Neuronal stem cell (in vitro differentiated cells): ENCODE results near the gene PLEKHN1.
"Not testable (repeated sequence)": the region's sequence is repeated elsewhere in the genome, so short reads cannot be mapped to it uniquely, and the experiment has no call there.

Experiments used
- DNase-seq: peaks from one replicate; pipeline ENCODE4 v3.0.0-alpha.2; 2013; ENCODE audit warnings: low spot score
- H2AFZ ChIP-seq: one replicate; pipeline ENCODE4 v1.6.1; 2013; ENCODE audit warnings: mild to moderate bottlenecking, low read length, inconsistent platforms
- H2AK5ac ChIP-seq: 2 replicates; pipeline ENCODE4 v1.6.1; 2013; ENCODE audit warnings: low read depth, mild to moderate bottlenecking, inconsistent platforms, low read length, moderate library complexity, mixed read lengths
- H2BK120ac ChIP-seq: 2 replicates; pipeline ENCODE4 v1.6.1; 2013; ENCODE audit warnings: low read depth, mild to moderate bottlenecking, inconsistent platforms, low read length, moderate library complexity, mixed read lengths
- H2BK12ac ChIP-seq: one replicate; pipeline ENCODE4 v1.6.1; 2013; ENCODE audit warnings: low read length, inconsistent platforms
- H2BK15ac ChIP-seq: 2 replicates; pipeline ENCODE4 v1.6.1; 2013; ENCODE audit warnings: mild to moderate bottlenecking, low read length, inconsistent platforms, mixed read lengths
- H2BK5ac ChIP-seq: one replicate; pipeline ENCODE4 v1.6.1; 2013; ENCODE audit warnings: inconsistent platforms, mild to moderate bottlenecking, low read length, moderate library complexity
- H3K14ac ChIP-seq: one replicate; pipeline ENCODE4 v1.6.1; 2013; ENCODE audit warnings: low read length, inconsistent platforms
- H3K18ac ChIP-seq: 2 replicates; pipeline ENCODE4 v1.6.1; 2013; ENCODE audit warnings: low read length, inconsistent platforms
- H3K23ac ChIP-seq: 2 replicates; pipeline ENCODE4 v1.6.1; 2013; ENCODE audit warnings: low read depth, mild to moderate bottlenecking, mixed read lengths, low read length, inconsistent platforms; ENCODE audit not compliant: poor library complexity
- H3K27ac ChIP-seq: replicated peaks from 3 replicates; pipeline ENCODE4 v1.5.1; 2013; ENCODE audit warnings: low read length, inconsistent platforms
- H3K27me3 ChIP-seq, 3 experiments: 2 replicates each; pipeline ENCODE4 v1.6.1; 2013; ENCODE audit warnings: low read length in 3 of 3, mild to moderate bottlenecking in 2 of 3, inconsistent platforms in 1 of 3, low read depth in 1 of 3, mixed read lengths in 1 of 3, moderate library complexity in 1 of 3; ENCODE audit not compliant: control insufficient read depth in 3 of 3, insufficient read depth in 3 of 3
- H3K36me3 ChIP-seq, 2 donors: replicated peaks in 1 of 2; 2 replicates each; pipeline ENCODE4 v1.6.1; 2013; ENCODE audit warnings: low read length in 2 of 2; ENCODE audit not compliant: control insufficient read depth in 2 of 2, insufficient read depth in 2 of 2
- H3K4ac ChIP-seq: 2 replicates; pipeline ENCODE4 v1.6.1; 2013; ENCODE audit warnings: inconsistent platforms, mild to moderate bottlenecking, low read length, moderate library complexity
- H3K4me1 ChIP-seq, 2 donors: 1 replicate in 1 of 2; 2 replicates in 1 of 2; pipeline ENCODE4 v1.6.1; 2013; ENCODE audit warnings: low read length in 2 of 2, low read depth in 1 of 2; ENCODE audit not compliant: control insufficient read depth in 2 of 2, insufficient read depth in 1 of 2
- H3K4me2 ChIP-seq: one replicate; pipeline ENCODE4 v1.6.1; 2013; ENCODE audit warnings: mild to moderate bottlenecking, low read length, inconsistent platforms; ENCODE audit not compliant: insufficient read depth, poor library complexity, severe bottlenecking
- H3K4me3 ChIP-seq, 2 donors: 2 replicates each; pipeline ENCODE4 v1.5.1; 2013; ENCODE audit warnings: low read length in 2 of 2, mild to moderate bottlenecking in 2 of 2, inconsistent platforms in 1 of 2, moderate library complexity in 1 of 2
- H3K79me1 ChIP-seq: one replicate; pipeline ENCODE4 v1.6.1; 2013; ENCODE audit warnings: low read depth, mild to moderate bottlenecking, inconsistent platforms, low read length, moderate library complexity
- H3K9ac ChIP-seq: one replicate; pipeline ENCODE4 v1.6.1; 2013; ENCODE audit warnings: mild to moderate bottlenecking, low read depth, low read length, inconsistent platforms; ENCODE audit not compliant: poor library complexity
- H3K9me3 ChIP-seq, 2 donors: replicated peaks in 1 of 2; 2 replicates each; pipeline versions ENCODE3 to v1.6.1; 2013; ENCODE audit warnings: low read length in 2 of 2, mild to moderate bottlenecking in 2 of 2, inconsistent platforms in 1 of 2, low read depth in 1 of 2, mixed read lengths in 1 of 2, moderate library complexity in 1 of 2; ENCODE audit not compliant: control insufficient read depth in 2 of 2, insufficient read depth in 1 of 2
- H4K8ac ChIP-seq: one replicate; pipeline ENCODE4 v1.6.1; 2013; ENCODE audit warnings: low read depth, mild to moderate bottlenecking, inconsistent platforms, low read length, moderate library complexity
- H4K91ac ChIP-seq: one replicate; pipeline ENCODE4 v1.6.1; 2013; ENCODE audit warnings: low read length, low read depth, mild to moderate bottlenecking, inconsistent platforms; ENCODE audit not compliant: poor library complexity
- WGBS, 2 donors: extraction: QIAGEN DNeasy Blood & Tissue Kit; methylation state at CpG; one replicate each; pipeline ENCODE4 v1.1.7; 2013; ENCODE audit warnings: missing lambda C conversion rate in 2 of 2, mixed read lengths in 1 of 2; ENCODE audit not compliant: insufficient read length in 2 of 2, insufficient replicate concordance in 1 of 2; ENCODE audit errors: extremely low coverage in 2 of 2; 5-methylcytosine and 5-hydroxymethylcytosine counted together

The PLEKHN1 gene

DNA sequence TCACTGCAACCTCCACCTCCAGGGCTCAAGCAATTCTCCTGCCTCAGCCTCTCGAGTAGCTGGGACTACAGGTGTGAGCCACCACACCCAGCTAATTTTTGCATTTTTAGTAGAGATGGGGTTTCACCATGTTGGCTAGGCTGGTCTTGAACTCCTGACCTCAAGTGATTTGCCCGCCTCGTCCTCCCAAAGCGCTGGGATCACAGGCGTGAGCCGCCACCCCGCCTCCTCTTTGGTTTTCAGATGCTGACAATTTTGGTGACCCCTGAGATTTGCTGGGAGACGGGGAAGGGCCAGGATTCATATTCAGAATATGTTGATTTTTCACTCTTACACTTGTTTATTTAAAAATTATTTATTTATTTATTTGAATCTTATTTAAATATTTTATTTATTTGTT is 43.8 kb downstream of the PLEKHN1 start:
- H3K9ac ChIP-seq, H2AK5ac ChIP-seq, H3K27me3 ChIP-seq, H2AFZ ChIP-seq, H3K27ac ChIP-seq, H3K79me1 ChIP-seq, H2BK5ac ChIP-seq, H3K18ac ChIP-seq, H3K4ac ChIP-seq, H4K91ac ChIP-seq, H3K14ac ChIP-seq, DNase-seq, H4K8ac ChIP-seq, H3K4me2 ChIP-seq, H3K36me3 ChIP-seq, H2BK15ac ChIP-seq, H3K23ac ChIP-seq, H3K9me3 ChIP-seq, H3K4me3 ChIP-seq, H2BK120ac ChIP-seq, H2BK12ac ChIP-seq: not testable (repeated sequence)
- no CpG with 5 or more reads among the region's 8 CpGs for WGBS, 2 donors
- H3K4me1 ChIP-seq: peaks cover 24 to 29% of the 10 kb centered on the region in 2 donors

DNA sequence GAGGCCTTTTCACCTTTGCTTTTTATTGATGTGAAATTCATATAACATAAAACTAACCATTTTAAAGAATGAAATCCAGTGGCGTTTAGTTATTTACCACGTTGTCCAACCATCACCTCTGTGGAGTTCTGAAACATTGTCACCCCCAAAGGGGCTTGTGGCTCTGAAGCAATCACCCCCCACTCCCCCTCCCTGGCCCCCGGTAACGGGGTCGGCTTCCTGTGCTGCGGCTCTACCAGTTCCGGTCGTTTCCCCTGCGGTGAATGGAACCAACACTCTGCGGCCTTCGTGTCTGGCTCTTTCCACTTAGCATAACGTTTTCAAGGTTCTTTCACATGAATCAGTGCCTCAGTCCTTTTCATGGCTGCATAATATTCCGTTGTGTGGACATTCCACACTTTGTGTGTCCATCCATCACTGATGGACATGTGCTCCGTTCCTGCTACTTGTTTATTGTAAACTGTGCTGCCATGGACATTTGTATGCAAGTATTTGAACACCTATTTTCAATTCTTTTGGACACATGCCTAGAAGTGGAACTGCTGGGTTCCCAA is 45.2 kb downstream of the PLEKHN1 start:
- H4K91ac ChIP-seq: no peak overlapping the region
- H3K18ac ChIP-seq: no peak overlapping the region
- H3K79me1 ChIP-seq: peaks cover 4% of the 10 kb centered on the region
- H2BK120ac ChIP-seq: no peak overlapping the region
- H3K4me3 ChIP-seq: no peak overlapping the region
- H3K27me3 ChIP-seq: peaks cover 0 to 5% (median 0%) of the 10 kb centered on the region in 3 experiments
- no peak overlapping the region for H3K27ac ChIP-seq
- H2BK12ac ChIP-seq: no peak overlapping the region
- DNase-seq: no peak
- no peak overlapping the region for H2AFZ ChIP-seq
- no peak overlapping the region for H2BK5ac ChIP-seq
- no peak overlapping the region for H2AK5ac ChIP-seq
- H3K4me1 ChIP-seq: peaks cover 15 to 17% of the 10 kb centered on the region in 2 donors
- H4K8ac ChIP-seq: no peak overlapping the region
- no peak overlapping the region for H3K4ac ChIP-seq
- peaks cover 0 to 5% of the 10 kb centered on the region in 2 donors for H3K9me3 ChIP-seq
- no peak overlapping the region for H3K14ac ChIP-seq
- no peak overlapping the region for H3K23ac ChIP-seq
- H3K36me3 ChIP-seq: no peaks in the 10 kb centered on the region
- H3K9ac ChIP-seq: no peak overlapping the region
- H2BK15ac ChIP-seq: no peak overlapping the region
- no CpG with 5 or more reads among the region's 14 CpGs for WGBS, 2 donors
- H3K4me2 ChIP-seq: no peak overlapping the region

DNA sequence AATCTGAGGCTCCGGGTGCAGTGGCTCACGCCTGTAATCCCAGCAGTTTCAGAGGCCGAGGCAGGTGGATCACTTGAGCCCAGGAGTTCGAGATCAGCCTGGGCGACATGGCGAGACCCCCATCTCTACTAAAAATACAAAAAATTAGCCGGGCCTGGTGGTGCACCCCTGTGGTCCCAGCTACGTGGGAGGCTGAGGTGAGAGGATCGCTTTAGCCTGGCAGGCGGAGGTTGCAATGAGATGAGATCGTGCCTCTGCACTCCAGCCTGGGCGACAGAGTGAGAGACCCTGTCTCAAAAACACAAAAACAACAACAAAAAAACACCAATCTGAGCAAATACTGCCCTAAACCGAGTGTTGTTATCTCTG is 46.4 kb downstream of the PLEKHN1 start:
- not testable (repeated sequence) for DNase-seq, H2BK12ac ChIP-seq, H3K4ac ChIP-seq, H3K79me1 ChIP-seq, H3K27me3 ChIP-seq, H3K9ac ChIP-seq, H4K91ac ChIP-seq, H2BK5ac ChIP-seq, H2BK15ac ChIP-seq, H3K36me3 ChIP-seq, H4K8ac ChIP-seq, H3K27ac ChIP-seq, H3K14ac ChIP-seq, H3K18ac ChIP-seq, H3K23ac ChIP-seq, H2BK120ac ChIP-seq, H3K4me2 ChIP-seq, H3K9me3 ChIP-seq, H2AK5ac ChIP-seq
- peaks cover 13% of the 10 kb centered on the region in 2 donors for H3K4me1 ChIP-seq
- H3K4me3 ChIP-seq: peak overlapping the region in 1 of 2 donors; percentile 55
- WGBS, 2 donors: no CpG with 5 or more reads among the region's 13 CpGs
- H2AFZ ChIP-seq: peak overlapping the region; percentile 85

DNA sequence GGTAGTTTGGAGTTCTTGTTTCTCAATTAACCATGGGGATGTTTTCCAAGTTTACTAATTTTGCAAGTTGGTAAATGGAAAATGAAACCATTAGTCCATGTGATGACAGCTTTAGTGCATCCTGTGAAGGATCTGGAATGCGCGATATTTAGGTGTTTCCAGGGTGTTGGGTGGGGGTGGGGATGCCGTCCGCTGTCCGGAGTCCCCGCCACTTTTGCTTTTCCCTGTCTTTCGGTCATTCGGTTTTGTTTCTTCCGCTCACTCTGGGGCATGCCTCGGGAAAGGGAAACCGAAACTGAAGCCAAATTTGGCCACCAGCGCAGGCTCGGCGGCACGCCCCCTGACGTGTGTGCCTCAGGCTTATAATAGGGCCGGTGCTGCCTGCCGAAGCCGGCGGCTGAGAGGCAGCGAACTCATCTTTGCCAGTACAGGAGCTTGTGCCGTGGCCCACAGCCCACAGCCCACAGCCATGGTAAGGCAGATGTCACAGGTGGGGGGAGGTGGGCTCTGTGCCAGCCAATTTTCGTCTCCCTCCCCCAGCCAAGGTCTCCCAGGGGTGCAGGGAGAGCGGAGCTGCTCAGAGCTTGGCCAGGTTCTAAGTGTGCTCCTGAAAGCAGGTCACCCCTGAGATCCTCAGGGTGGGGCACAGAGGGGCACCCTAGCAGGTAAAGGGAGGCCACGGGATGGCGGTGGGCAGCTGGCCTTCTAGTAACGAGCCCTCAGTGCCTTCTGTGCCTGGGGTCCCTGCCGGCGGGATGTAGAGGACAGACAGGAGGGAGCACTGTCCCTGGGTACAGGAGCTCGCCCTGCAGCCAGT is 47.0 kb downstream of the PLEKHN1 start, which contains the start of gene ISG15:
Gene ISG15 (plus strand): TSS at position 393 of the 817 bp plus-strand sequence. CDS start 77 bp downstream, at position 470.
- Histone ChIP-seq H3K18ac (peak within 1 kb of the TSS; percentile 95), H2BK15ac (peak within 1 kb of the TSS; percentile 92), H3K36me3 (no peaks in the 10 kb centered on the region), H3K23ac (peak within 1 kb of the TSS; percentile 67), H4K91ac (peak within 1 kb of the TSS; percentile 96), H3K4me2 (peak within 1 kb of the TSS; percentile 79), H3K9ac (peak within 1 kb of the TSS; percentile 65), H3K79me1 (peaks cover 4% of the 10 kb centered on the region), H3K4me3 (peak within 1 kb of the TSS; percentile 55 to 82), H3K9me3 (peaks cover 0 to 5% of the 10 kb centered on the region in 2 donors), H2BK12ac (peak within 1 kb of the TSS; percentile 35), H2BK5ac (peak within 1 kb of the TSS; percentile 21), H3K14ac (peak within 1 kb of the TSS; percentile 91), H2AFZ (peak within 1 kb of the TSS; percentile 85), H3K27me3 (peaks cover 0 to 5% (median 0%) of the 10 kb centered on the region in 3 experiments), H2BK120ac (peak within 1 kb of the TSS; percentile 88), H3K4me1 (peaks cover 13% of the 10 kb centered on the region in 2 donors), H3K27ac (peak within 1 kb of the TSS; percentile 62), H4K8ac (peak within 1 kb of the TSS; percentile 72), H3K4ac (peak within 1 kb of the TSS; percentile 32), H2AK5ac (peak within 1 kb of the TSS; percentile 90)
- WGBS, 2 donors: no CpG with 5 or more reads among the region's 30 CpGs
- no peak for DNase-seq
